Measurements from ENCODE around the gene CBLN4.

The CBLN4 gene

GRCh38 chr20:55953201-55953600, 52.1 kb downstream of the CBLN4 start:
- no peak for DNase-seq (ENCODE audit: low read depth, low spot score)
- TF ChIP-seq, protein P1, sequence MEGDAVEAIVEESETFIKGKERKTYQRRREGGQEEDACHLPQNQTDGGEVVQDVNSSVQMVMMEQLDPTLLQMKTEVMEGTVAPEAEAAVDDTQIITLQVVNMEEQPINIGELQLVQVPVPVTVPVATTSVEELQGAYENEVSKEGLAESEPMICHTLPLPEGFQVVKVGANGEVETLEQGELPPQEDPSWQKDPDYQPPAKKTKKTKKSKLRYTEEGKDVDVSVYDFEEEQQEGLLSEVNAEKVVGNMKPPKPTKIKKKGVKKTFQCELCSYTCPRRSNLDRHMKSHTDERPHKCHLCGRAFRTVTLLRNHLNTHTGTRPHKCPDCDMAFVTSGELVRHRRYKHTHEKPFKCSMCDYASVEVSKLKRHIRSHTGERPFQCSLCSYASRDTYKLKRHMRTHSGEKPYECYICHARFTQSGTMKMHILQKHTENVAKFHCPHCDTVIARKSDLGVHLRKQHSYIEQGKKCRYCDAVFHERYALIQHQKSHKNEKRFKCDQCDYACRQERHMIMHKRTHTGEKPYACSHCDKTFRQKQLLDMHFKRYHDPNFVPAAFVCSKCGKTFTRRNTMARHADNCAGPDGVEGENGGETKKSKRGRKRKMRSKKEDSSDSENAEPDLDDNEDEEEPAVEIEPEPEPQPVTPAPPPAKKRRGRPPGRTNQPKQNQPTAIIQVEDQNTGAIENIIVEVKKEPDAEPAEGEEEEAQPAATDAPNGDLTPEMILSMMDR (IDR thresholded peaks at IDR 0.05; ENCODE audit: low read depth, low read length) = no peak
- in situ Hi-C loops (cut with HindIII; ENCODE audit: low sequenced_read_pairs) = no loop called here
- no peak overlapping the region for H3K4me3 ChIP-seq (ENCODE audit: low read depth, low read length)

- in situ Hi-C loops (cut with HindIII; ENCODE audit: low sequenced_read_pairs) = no loop called here
- DNase-seq (ENCODE audit: low read depth, low spot score) = no peak
- H3K4me3 ChIP-seq (ENCODE audit: low read depth, low read length) = no peak overlapping the region
- TF ChIP-seq, protein P1 (IDR thresholded peaks at IDR 0.05; ENCODE audit: low read depth, low read length) = no peak
Measured at GRCh38 chr20:55947701-55948100, 57.6 kb downstream of the CBLN4 start.
